Muscle of arm (tissue), 12 donors: ENCODE data around the gene SCYGR3. TPM values are rescaled to one million over a fixed set of nuclear protein-coding genes. Genes with fewer than 3 reads are reported as not detected.
"Not testable (repeated sequence)": the region's sequence is repeated elsewhere in the genome, so short reads cannot be mapped to it uniquely, and the experiment has no call there.

Experiments
- DNase-seq: peaks from one replicate; pipeline ENCODE4 v3.0.0-alpha.2; 2013
- polyA plus RNA-seq, 12 donors: library from polyadenylated mRNA; unstranded; fragments of 120-200 nt; gene quantifications; one replicate each; pipeline ENCODE4 v1.2.1, GENCODE V29; 2013; ENCODE audit not compliant: insufficient read length in 12 of 12

SCYGR3 gene
- polyA plus RNA-seq, 12 donors, result not detected

DNA sequence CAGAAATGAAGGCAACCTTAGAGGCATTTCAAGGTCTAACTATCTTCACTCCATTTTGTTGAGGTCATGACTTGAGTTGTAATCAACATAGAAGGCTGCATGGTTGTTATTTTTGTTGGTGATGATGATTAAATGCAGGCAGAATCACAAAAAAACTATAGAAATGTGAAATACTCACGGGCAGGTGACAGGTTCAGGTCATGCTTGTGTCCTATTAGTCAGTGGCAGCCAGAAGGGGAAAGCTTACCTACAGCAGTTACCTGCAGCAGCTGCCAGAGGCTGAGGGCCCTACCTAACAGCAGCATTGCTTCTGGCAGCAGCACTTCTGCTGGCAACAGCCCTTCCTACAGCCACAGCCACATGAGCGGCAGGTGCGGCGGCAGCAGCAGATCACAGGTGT, 394 bp downstream of the SCYGR3 start:
- DNase-seq, result no peak

DNA sequence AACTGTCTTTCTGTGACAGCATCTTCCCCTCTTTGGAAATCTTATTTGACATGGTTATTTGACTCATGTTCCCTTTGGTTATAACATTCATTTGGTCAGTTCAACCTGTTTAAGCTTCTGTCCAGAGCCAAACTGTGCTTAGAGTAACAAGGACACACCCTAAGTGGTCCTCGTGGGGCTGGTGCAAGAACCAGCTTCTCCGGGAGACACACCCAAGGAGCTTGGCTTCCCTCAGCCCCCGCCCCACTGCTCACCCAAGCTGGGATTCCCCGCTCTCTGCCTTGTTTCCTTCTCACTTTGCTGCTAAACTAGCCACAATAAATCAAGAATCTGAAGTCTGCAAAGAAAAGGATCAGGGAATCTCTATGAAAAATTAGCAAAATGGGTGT, 1.4 kb downstream of the SCYGR3 start:
- DNase-seq, result no peak

DNA sequence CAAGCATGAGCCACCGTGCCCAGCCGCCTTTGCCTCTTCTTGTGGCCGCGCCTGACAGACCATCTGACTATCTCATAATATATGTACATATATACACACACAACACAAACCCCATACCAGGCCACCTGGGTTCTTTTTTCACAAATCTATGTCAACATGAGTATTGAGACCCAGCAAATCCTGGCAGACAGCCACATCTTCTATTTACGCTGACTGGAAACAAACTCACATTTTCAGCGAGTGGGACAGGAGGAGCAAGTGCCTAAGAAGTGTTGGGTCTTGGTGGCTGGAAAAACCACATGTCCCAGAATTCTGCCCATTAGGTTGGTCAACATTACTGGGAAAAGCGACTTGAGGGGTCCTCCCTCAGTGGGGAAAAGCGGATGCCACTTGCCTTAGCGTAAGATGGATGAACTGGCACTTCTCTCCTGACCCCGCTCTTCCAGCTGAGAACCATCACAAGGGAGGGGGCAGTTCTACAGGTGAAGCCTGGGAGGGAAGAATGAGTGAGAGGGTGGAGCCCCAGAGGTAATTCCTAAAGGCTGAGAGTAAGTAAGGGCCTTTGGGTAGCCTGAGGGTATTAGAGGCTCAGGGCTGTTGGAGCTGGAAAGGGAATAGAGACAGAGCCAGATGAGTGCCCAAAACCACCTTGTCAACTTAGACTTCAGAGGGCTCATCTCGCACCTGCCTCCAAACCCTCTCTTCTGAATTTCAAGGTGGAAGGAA, 1.9 kb downstream of the SCYGR3 start:
- DNase-seq, result no peak

GRCh38 chr2:227610123-227610522, 4.5 kb downstream of the SCYGR3 start:
- DNase-seq, result no peak

DNA sequence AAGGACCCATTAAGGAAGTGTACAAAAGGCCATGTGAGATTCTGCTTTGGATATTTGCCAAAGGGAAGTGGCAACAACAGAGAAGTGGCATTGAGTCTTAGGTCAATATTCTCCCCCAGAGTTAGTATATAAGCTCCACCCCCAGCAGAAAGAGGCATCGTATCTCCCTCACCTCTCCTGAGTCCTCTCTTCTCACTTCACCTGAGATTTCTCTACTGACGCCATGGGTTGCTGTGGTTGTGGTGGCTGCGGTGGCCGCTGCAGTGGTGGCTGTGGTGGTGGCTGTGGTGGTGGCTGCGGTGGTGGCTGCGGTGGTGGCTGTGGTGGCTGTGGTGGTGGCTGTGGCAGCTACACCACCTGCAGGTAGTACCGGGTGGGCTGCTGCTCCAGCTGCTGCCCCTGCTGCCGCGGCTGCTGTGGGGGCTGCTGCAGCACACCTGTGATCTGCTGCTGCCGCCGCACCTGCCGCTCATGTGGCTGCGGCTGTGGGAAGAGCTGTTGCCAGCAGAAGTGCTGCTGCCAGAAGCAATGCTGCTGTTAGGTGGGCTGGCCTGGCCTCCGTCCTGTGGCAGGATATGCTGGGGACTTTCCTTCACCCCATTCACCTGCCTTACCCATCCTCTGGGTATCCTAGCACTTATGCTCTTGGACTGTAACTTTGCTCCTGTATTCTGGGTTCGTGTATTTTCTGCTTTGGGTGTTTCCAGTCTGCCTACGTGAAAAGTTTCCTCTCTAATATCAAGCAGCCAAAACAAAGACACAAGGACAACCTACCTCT, 5.9 kb downstream of the SCYGR3 start:
- DNase-seq, result no peak

DNA sequence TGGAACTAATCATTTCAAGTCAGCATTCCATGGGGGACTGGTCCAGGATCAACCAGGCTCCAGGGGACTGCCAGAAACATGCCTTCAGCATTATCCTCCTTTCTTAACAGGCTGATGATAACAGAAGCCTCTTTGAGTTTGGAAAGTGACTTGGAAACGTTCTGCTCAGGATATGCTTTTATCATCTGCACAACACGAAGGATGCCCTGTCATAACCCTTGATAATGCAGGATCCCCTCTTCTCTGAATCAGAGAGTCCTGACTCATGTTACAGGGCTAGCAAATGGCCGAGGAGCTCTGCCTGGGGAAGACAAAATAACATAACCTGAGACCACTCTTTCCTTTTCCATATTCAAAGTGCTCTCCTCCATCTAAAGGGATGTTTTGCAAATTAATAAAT, 6.7 kb downstream of the SCYGR3 start:
- no peak for DNase-seq

- no peak for DNase-seq
Observed at GRCh38 chr2:227606476-227606875, 8.2 kb downstream of the SCYGR3 start.

- DNase-seq, result no peak
Observed at GRCh38 chr2:227602358-227602757, 12.3 kb downstream of the SCYGR3 start.

DNA sequence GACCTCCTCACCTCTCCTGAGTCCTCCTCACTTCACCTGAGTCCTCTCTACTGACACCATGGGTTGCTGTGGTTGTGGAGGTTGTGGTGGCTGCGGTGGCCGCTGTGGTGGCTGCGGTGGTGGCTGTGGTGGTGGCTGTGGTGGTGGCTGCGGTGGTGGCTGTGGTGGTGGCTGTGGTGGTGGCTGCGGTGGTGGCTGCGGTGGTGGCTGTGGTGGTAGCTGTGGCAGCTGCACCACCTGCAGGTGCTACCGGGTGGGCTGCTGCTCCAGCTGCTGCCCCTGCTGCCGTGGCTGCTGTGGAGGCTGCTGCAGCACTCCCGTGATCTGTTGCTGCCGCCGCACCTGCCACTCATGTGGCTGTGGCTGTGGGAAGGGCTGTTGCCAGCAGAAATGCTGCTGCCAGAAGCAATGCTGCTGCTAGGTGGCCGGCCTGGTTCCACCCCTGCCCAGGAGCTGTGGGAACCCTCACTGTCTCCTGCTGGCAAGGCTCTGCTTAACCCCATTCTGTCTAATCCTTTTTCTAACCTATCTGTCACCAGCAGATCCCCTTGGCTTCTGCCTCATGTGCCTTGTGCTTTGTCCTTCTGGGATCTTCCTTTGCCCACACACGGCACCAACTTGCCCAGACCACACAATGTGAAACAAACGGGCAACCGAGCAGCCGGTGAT, 15.7 kb downstream of the SCYGR3 start, which contains the start of gene SCYGR2:
Gene SCYGR2 (plus strand): TSS at position 59 of the 669 bp plus-strand sequence. CDS start 0 bp downstream, at position 59.
- not testable (repeated sequence) for DNase-seq

- DNase-seq, result no peak
Observed at GRCh38 chr2:227597998-227598397, 16.6 kb downstream of the SCYGR3 start.

DNA sequence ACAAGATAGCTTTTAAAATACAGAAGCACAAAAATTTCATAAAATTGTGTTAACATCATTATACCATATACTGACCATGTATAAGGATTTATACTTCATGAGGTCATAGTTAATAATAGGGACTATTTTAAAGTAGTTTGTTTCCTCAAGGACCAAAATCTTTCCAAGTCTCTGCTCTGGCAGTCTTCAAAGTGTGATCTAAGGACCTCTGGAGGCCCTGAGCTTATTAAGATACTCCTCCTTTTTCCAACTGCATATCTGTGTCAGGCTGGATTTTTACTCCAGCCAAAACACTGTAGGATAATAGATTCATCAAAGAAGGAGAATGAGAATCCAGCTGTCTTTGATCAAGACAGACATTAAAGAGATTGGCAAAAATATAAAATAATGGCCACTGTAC, 17.6 kb downstream of the SCYGR3 start:
- peak; percentile 45 for DNase-seq

DNA sequence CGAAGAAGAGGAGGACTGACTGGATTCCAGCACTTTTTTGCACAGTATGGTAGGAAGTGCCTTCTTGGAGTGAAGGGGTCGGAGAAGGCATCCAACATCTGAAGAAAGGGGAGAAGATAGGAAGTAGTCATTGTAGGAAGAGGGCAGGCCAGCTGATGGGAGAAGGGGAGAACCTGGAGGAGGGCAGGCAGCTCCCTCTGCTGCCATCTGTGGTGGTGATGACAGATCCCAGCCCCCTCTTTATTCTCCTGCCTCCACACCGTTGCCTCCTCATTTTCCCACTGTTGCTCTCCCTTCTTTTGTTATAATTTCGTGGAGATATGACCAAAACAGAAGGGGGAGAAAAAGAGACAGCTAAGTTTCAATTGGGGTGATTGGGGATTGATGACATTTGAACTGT, 18.8 kb downstream of the SCYGR3 start:
- no peak for DNase-seq

DNA sequence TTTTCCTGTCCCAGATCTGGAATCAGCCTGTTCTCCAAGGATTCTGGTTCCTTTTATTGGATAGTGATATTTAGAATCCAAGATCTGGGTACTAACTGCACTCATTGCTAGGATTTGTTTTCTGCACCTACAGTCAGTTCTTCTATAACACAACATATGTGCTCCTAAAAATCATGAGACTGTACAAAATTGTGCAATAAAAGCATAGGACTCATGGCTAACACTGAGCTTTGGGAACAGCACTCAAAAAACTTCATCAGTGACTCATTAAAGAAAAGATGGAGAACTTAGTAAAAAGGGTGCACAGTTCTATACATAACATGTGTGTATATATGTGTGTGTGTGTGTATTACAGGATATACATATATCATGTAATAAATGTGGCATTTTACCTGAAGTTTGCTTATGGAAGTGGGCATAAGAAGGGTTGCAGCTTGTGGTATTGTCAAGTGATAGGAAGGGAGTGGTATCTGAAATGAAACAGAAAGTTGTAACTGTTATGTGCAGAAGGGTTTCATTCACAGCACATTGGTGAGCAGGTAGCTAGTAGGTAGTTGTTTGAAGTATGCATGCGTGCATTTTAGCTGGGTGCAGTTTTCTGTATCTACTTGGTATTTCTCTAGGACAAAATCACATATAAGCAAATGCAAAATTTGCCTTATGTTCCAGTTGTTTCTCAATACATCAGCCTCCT, 21.8 kb downstream of the SCYGR3 start:
- DNase-seq, result no peak

DNA sequence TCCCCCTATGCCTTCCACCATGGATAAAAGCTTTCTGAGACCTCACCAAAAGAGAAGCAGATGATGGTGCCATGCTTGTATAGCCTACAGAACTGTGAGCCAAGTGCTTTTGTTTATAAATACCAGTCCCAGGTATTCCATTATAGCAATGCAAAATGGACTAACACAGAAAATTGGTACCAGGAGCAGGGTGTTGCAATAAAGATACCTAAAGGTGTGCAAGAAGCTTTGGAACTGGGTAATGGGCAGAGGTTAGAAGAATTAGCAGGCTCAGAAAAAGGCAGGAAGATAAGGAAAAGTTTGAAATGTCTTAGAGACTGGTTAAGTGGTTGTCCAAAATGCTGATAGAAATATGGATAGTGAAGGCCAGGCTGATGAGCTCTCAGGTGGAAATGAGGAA, 32.3 kb downstream of the SCYGR3 start:
- DNase-seq, result no peak

- DNase-seq, result no peak
Observed at GRCh38 chr2:227579791-227580190, 34.8 kb downstream of the SCYGR3 start.

DNA sequence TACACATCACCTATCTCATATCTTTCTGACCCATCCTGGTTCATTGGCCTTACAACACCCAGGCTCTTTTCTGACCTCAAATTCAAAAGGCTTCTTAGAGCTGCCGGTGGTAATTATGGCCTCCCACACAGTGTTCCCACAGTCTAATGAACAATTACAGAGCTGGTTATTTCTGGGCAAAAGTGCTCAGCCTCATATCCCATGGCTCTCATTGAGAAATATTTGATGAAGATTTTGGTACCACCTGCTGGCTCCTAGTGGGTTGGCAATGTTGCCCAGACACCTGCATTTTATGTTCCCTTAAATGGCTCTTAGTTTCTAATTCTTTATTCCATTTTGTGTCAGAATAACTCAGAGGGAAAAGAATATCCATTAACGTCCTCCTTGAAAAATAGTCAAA, 36.0 kb downstream of the SCYGR3 start:
- DNase-seq, result no peak

DNA sequence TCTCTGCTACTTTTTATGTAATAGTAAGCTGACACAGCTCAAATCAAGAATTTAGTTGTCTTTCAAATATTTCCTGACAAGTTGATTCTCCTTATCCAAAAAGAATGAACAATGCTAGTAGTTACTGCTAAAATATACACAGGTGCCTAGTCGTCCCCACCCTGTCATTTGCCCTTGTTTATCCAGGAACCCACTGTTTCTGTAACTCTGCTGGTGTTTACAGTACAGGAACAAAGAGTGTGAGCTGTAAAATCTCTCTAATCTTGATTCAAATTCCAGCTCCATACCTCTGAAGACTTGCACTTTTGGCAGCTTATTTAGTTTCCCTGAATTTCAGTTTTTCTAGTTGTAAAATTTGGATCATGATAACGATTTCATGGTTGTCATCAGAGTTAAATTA, 37.1 kb downstream of the SCYGR3 start:
- DNase-seq, result no peak

DNA sequence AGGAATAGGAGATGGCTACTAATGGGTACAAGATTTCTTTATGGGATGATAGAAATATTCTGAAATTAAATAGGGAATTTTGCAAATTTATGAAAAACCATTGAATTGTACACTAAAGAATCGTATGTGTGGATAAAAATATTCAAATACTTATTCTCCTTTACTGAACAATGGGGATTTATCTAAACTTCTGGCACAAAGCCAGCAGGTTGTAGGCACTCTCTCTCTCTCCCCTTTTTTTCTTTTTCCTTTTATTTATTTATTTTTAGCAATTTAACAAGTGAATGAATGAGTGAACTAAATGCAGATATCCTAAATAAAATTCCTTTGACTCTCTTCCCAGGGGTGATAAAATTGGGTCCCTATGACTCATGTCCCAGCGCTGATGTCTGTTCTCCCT, 37.8 kb downstream of the SCYGR3 start:
- no peak for DNase-seq

- no peak for DNase-seq
Observed at GRCh38 chr2:227576110-227576509, 38.5 kb downstream of the SCYGR3 start.

GRCh38 chr2:227570615-227571014, 44.0 kb downstream of the SCYGR3 start:
- no peak for DNase-seq

- no peak for DNase-seq
Observed at GRCh38 chr2:227568852-227569169, 45.8 kb downstream of the SCYGR3 start.

DNA sequence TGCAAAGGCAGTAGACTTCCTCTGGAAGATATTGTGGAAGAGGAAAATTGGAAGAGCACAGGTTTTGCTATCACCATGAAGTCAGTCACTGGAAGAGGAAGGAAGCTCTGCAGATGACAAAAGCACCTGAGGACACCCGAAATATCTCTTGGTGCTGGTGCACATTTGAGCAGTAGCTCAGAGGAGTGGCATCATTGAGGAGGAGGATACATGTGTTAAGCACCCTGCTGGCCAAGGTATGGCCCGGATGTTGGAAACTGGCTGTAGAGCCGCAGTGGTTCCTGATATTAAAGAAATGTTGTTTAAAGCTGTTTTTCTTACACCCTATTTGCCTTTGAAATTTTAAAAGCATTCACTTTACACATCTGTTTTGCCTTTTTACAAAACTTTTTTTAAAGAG, 48.6 kb downstream of the SCYGR3 start:
- DNase-seq, result no peak
